GM21515 (cell line): ENCODE data around the gene LMLN.
"Not testable (repeated sequence)": the region's sequence is repeated elsewhere in the genome, so short reads cannot be mapped to it uniquely, and the experiment has no call there.

Source experiments
- ATAC-seq: cut with Tn5 transposase; IDR thresholded peaks from one replicate; pipeline ENCODE4 v1.9.1; 2021; ENCODE audit not compliant: unreplicated experiment

The LMLN gene

GRCh38 chr3:197955892-197956477, 4.0 kb upstream of the LMLN start:
- no peak for ATAC-seq

GRCh38 chr3:197956626-197956988, 3.4 kb upstream of the LMLN start:
- no peak for ATAC-seq

- ATAC-seq: no peak
Measured at GRCh38 chr3:197957790-197958133, 2.3 kb upstream of the LMLN start.

GRCh38 chr3:197958346-197958745, 1.7 kb upstream of the LMLN start:
- ATAC-seq: no peak

- ATAC-seq: not testable (repeated sequence)
Measured at GRCh38 chr3:197958848-197959247, 1.2 kb upstream of the LMLN start.

- no peak for ATAC-seq
Measured at GRCh38 chr3:197959500-197959890, 522 bp upstream of the LMLN start.

GRCh38 chr3:197960694-197961581, 921 bp downstream of the LMLN start:
- ATAC-seq: no peak

GRCh38 chr3:197961582-197961945, 1.5 kb downstream of the LMLN start:
- ATAC-seq: no peak

GRCh38 chr3:197963019-197963637, 3.1 kb downstream of the LMLN start:
- ATAC-seq: no peak

GRCh38 chr3:197967337-197967989, 7.4 kb downstream of the LMLN start:
- not testable (repeated sequence) for ATAC-seq

GRCh38 chr3:197970588-197970987, 10.6 kb downstream of the LMLN start:
- no peak for ATAC-seq

- ATAC-seq: no peak
Measured at GRCh38 chr3:197974016-197974415, 14.0 kb downstream of the LMLN start.

- ATAC-seq: no peak
Measured at GRCh38 chr3:197975311-197975710, 15.3 kb downstream of the LMLN start.

GRCh38 chr3:197983076-197983475, 23.1 kb downstream of the LMLN start:
- no peak for ATAC-seq

- no peak for ATAC-seq
Measured at GRCh38 chr3:197989651-197990050, 29.6 kb downstream of the LMLN start.

- ATAC-seq: no peak
Measured at GRCh38 chr3:197994736-197995135, 34.7 kb downstream of the LMLN start.

GRCh38 chr3:197996855-197997254, 36.8 kb downstream of the LMLN start:
- ATAC-seq: no peak

- no peak for ATAC-seq
Measured at GRCh38 chr3:197997936-197998335, 37.9 kb downstream of the LMLN start.

GRCh38 chr3:198017090-198017489, 57.1 kb downstream of the LMLN start:
- ATAC-seq: no peak

GRCh38 chr3:198018416-198018815, 58.4 kb downstream of the LMLN start:
- ATAC-seq: no peak

- ATAC-seq: no peak
Measured at GRCh38 chr3:198019115-198019514, 59.1 kb downstream of the LMLN start.

- no peak for ATAC-seq
Measured at GRCh38 chr3:198021320-198021719, 61.3 kb downstream of the LMLN start.
